HEK293 (cell line): Measurements from ENCODE around the gene SLC15A4.
A peak's percentile ranks its signal among the peaks of the same experiment; 100 is the strongest.

Experiments
- CTCF ChIA-PET: fragments of 350-600 bp; formaldehyde crosslinking; extraction: SDS; loops from one replicate; lab custom pipeline; 2021; ENCODE audit warnings: antibody characterized with exemption; lab: Yijun Ruan, JAX
- POLR2A ChIA-PET: fragments of 300-600 bp; formaldehyde crosslinking; extraction: SDS; loops from one replicate; lab custom pipeline; 2020; ENCODE audit warnings: antibody characterized with exemption, inconsistent platforms; lab: Yijun Ruan, JAX
- H3K27ac ChIP-seq: fragments of 200-500 bp; sonication (Bioruptor generic); 2 replicates; pipeline ENCODE4 v1.5.1; 2014; ENCODE audit warnings: low read depth, low read length, control low read depth, inconsistent platforms; ENCODE audit errors: extremely low read depth
- H3K36me3 ChIP-seq, 2 experiments: fragments of 200-500 bp in 1 of 2; sonication (Bioruptor generic) in 1 of 2; 1 replicate in 1 of 2; 2 replicates in 1 of 2; pipeline ENCODE4 v1.5.1; 2014 to 2017; ENCODE audit warnings: inconsistent platforms in 2 of 2, low read length in 2 of 2; ENCODE audit not compliant: control insufficient read depth in 2 of 2, insufficient read depth in 1 of 2
- H3K4me1 ChIP-seq: fragments of 200-500 bp; sonication (Bioruptor generic); 2 replicates; pipeline ENCODE4 v1.5.1; 2014; ENCODE audit warnings: mild to moderate bottlenecking, low read length, inconsistent platforms; ENCODE audit not compliant: control insufficient read depth, insufficient read depth
- H3K4me3 ChIP-seq: 2 replicates; pipeline ENCODE4 v1.5.1; 2011; ENCODE audit warnings: low read depth, mild to moderate bottlenecking, control low read depth, low read length, moderate library complexity
- H3K9me3 ChIP-seq: fragments of 200-500 bp; sonication (Bioruptor generic); 2 replicates; pipeline ENCODE4 v1.5.1; 2014; ENCODE audit warnings: low read depth, low read length, inconsistent platforms; ENCODE audit not compliant: control insufficient read depth, insufficient read depth
- EGR2 ChIP-seq: fragments of 450-650 bp; formaldehyde crosslinking; IDR thresholded peaks from 2 replicates; pipeline ENCODE4 v1.5.1; 2016; ENCODE audit warnings: low read depth, missing biosample characterization, missing genetic modification characterization
- KLF8 ChIP-seq: fragments of 450-650 bp; formaldehyde crosslinking; IDR thresholded peaks from 2 replicates; pipeline ENCODE4 v1.5.1; 2016; ENCODE audit warnings: missing biosample characterization, missing genetic modification characterization
- REPIN1 ChIP-seq: fragments of 450-650 bp; formaldehyde crosslinking; IDR thresholded peaks from 2 replicates; pipeline ENCODE4 v1.5.1; 2017; ENCODE audit warnings: missing biosample characterization, missing genetic modification characterization, low read depth
- SP2 ChIP-seq: fragments of 450-650 bp; formaldehyde crosslinking; IDR thresholded peaks from 2 replicates; pipeline ENCODE4 v1.5.1; 2016; ENCODE audit warnings: missing biosample characterization, missing genetic modification characterization
- TCF7L2 ChIP-seq: IDR thresholded peaks from 2 replicates; pipeline ENCODE4 v1.6.1; 2011; ENCODE audit warnings: low read depth, mild to moderate bottlenecking, inconsistent platforms, low read length, moderate library complexity, borderline replicate concordance
- TRIM28 ChIP-seq: IDR thresholded peaks from 2 replicates; pipeline ENCODE4 v1.6.1; 2011; ENCODE audit warnings: low read length, control low read depth, borderline replicate concordance
- ZFP3 ChIP-seq: fragments of 450-650 bp; formaldehyde crosslinking; IDR thresholded peaks from 2 replicates; pipeline ENCODE4 v1.5.1; 2016; ENCODE audit warnings: low read depth, missing biosample characterization, missing genetic modification characterization
- ZNF157 ChIP-seq: fragments of 450-650 bp; formaldehyde crosslinking; IDR thresholded peaks from 2 replicates; pipeline ENCODE4 v1.5.1; 2016; ENCODE audit warnings: missing biosample characterization, missing genetic modification characterization
- ZNF175 ChIP-seq: fragments of 450-650 bp; formaldehyde crosslinking; IDR thresholded peaks from 2 replicates; pipeline ENCODE4 v1.5.1; 2016; ENCODE audit warnings: missing biosample characterization, missing genetic modification characterization
- ZNF223 ChIP-seq: fragments of 450-650 bp; formaldehyde crosslinking; IDR thresholded peaks from 2 replicates; pipeline ENCODE4 v1.5.1; 2016; ENCODE audit warnings: missing biosample characterization, missing genetic modification characterization
- ZNF23 ChIP-seq: fragments of 450-650 bp; formaldehyde crosslinking; IDR thresholded peaks from 2 replicates; pipeline ENCODE4 v1.5.1; 2016; ENCODE audit warnings: missing biosample characterization, missing genetic modification characterization, borderline replicate concordance
- ZNF24 ChIP-seq: fragments of 450-650 bp; formaldehyde crosslinking; IDR thresholded peaks from 2 replicates; pipeline ENCODE4 v1.5.1; 2016; ENCODE audit warnings: missing biosample characterization, missing genetic modification characterization
- ZNF354C ChIP-seq: fragments of 450-650 bp; formaldehyde crosslinking; IDR thresholded peaks from 2 replicates; pipeline ENCODE4 v1.5.1; 2016; ENCODE audit warnings: missing biosample characterization, missing genetic modification characterization, low read depth, borderline replicate concordance
- ZNF391 ChIP-seq: fragments of 450-650 bp; formaldehyde crosslinking; IDR thresholded peaks from 2 replicates; pipeline ENCODE4 v1.5.1; 2016; ENCODE audit warnings: low read depth, missing biosample characterization, missing genetic modification characterization, borderline replicate concordance
- ZNF473 ChIP-seq: fragments of 450-650 bp; formaldehyde crosslinking; IDR thresholded peaks from 2 replicates; pipeline ENCODE4 v1.5.1; 2017; ENCODE audit warnings: missing biosample characterization, missing genetic modification characterization
- ZNF501 ChIP-seq: fragments of 450-650 bp; formaldehyde crosslinking; IDR thresholded peaks from 2 replicates; pipeline ENCODE4 v1.5.1; 2016; ENCODE audit warnings: missing biosample characterization, missing genetic modification characterization
- ZNF623 ChIP-seq: fragments of 450-650 bp; formaldehyde crosslinking; IDR thresholded peaks from 2 replicates; pipeline ENCODE4 v1.5.1; 2016; ENCODE audit warnings: missing biosample characterization, missing genetic modification characterization
- ZNF654 ChIP-seq: fragments of 450-650 bp; formaldehyde crosslinking; IDR thresholded peaks from 2 replicates; pipeline ENCODE4 v1.5.1; 2016; ENCODE audit warnings: low read depth, missing biosample characterization, missing genetic modification characterization
- ZNF660 ChIP-seq: fragments of 450-650 bp; IDR thresholded peaks from 2 replicates; pipeline ENCODE4 v1.5.1; 2018; ENCODE audit warnings: missing biosample characterization, mild to moderate bottlenecking, missing genetic modification characterization
- ZNF670 ChIP-seq: fragments of 450-650 bp; formaldehyde crosslinking; IDR thresholded peaks from 2 replicates; pipeline ENCODE4 v1.5.1; 2016; ENCODE audit warnings: missing biosample characterization, missing genetic modification characterization, low read depth
- ZNF776 ChIP-seq: fragments of 450-650 bp; formaldehyde crosslinking; IDR thresholded peaks from 2 replicates; pipeline ENCODE4 v1.5.0; 2017; ENCODE audit warnings: missing biosample characterization, missing genetic modification characterization, borderline replicate concordance
- ZNF792 ChIP-seq: fragments of 450-650 bp; formaldehyde crosslinking; IDR thresholded peaks from 2 replicates; pipeline ENCODE4 v1.5.1; 2016; ENCODE audit warnings: missing biosample characterization, missing genetic modification characterization
- TF ChIP-seq, protein P1 (sequence below): fragments of 450-650 bp; formaldehyde crosslinking; IDR thresholded peaks from 2 replicates; pipeline ENCODE4 v1.5.1; 2016; ENCODE audit warnings: missing biosample characterization, missing genetic modification characterization
- TF ChIP-seq, protein P2 (sequence below): fragments of 450-650 bp; formaldehyde crosslinking; IDR thresholded peaks from 2 replicates; pipeline ENCODE4 v1.5.1; 2016; ENCODE audit warnings: missing biosample characterization, missing genetic modification characterization, borderline replicate concordance
- TF ChIP-seq, protein P3 (sequence below): fragments of 450-650 bp; IDR thresholded peaks from 2 replicates; pipeline ENCODE4 v1.5.1; 2018; ENCODE audit warnings: missing biosample characterization, missing genetic modification characterization

Gene SLC15A4

GRCh38 chr12:128823916-128824839 lies at the start of gene SLC15A4 (continued):
- TF ChIP-seq, protein P1, sequence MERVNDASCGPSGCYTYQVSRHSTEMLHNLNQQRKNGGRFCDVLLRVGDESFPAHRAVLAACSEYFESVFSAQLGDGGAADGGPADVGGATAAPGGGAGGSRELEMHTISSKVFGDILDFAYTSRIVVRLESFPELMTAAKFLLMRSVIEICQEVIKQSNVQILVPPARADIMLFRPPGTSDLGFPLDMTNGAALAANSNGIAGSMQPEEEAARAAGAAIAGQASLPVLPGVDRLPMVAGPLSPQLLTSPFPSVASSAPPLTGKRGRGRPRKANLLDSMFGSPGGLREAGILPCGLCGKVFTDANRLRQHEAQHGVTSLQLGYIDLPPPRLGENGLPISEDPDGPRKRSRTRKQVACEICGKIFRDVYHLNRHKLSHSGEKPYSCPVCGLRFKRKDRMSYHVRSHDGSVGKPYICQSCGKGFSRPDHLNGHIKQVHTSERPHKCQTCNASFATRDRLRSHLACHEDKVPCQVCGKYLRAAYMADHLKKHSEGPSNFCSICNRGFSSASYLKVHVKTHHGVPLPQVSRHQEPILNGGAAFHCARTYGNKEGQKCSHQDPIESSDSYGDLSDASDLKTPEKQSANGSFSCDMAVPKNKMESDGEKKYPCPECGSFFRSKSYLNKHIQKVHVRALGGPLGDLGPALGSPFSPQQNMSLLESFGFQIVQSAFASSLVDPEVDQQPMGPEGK (tag by site-specific recombination): peak; percentile 52; the same call in 1 of the 2 replicates
- TF ChIP-seq REPIN1 (tag by site-specific recombination) (no peak), ZFP3 (tag by site-specific recombination) (no peak), ZNF473 (tag by site-specific recombination) (no peak), ZNF354C (no peak), ZNF391 (tag by site-specific recombination) (no peak; the same call in 1 of the 2 replicates), SP2 (peak; percentile 92), ZNF792 (tag by site-specific recombination) (no peak), ZNF501 (tag by site-specific recombination) (peak; percentile 88), KLF8 (peak; percentile 98)
- TF ChIP-seq, protein P2, sequence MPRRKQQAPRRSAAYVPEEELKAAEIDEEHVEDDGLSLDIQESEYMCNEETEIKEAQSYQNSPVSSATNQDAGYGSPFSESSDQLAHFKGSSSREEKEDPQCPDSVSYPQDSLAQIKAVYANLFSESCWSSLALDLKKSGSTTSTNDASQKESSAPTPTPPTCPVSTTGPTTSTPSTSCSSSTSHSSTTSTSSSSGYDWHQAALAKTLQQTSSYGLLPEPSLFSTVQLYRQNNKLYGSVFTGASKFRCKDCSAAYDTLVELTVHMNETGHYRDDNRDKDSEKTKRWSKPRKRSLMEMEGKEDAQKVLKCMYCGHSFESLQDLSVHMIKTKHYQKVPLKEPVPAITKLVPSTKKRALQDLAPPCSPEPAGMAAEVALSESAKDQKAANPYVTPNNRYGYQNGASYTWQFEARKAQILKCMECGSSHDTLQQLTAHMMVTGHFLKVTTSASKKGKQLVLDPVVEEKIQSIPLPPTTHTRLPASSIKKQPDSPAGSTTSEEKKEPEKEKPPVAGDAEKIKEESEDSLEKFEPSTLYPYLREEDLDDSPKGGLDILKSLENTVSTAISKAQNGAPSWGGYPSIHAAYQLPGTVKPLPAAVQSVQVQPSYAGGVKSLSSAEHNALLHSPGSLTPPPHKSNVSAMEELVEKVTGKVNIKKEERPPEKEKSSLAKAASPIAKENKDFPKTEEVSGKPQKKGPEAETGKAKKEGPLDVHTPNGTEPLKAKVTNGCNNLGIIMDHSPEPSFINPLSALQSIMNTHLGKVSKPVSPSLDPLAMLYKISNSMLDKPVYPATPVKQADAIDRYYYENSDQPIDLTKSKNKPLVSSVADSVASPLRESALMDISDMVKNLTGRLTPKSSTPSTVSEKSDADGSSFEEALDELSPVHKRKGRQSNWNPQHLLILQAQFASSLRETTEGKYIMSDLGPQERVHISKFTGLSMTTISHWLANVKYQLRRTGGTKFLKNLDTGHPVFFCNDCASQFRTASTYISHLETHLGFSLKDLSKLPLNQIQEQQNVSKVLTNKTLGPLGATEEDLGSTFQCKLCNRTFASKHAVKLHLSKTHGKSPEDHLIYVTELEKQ (tag by site-specific recombination): no peak
- TF ChIP-seq, protein P3, sequence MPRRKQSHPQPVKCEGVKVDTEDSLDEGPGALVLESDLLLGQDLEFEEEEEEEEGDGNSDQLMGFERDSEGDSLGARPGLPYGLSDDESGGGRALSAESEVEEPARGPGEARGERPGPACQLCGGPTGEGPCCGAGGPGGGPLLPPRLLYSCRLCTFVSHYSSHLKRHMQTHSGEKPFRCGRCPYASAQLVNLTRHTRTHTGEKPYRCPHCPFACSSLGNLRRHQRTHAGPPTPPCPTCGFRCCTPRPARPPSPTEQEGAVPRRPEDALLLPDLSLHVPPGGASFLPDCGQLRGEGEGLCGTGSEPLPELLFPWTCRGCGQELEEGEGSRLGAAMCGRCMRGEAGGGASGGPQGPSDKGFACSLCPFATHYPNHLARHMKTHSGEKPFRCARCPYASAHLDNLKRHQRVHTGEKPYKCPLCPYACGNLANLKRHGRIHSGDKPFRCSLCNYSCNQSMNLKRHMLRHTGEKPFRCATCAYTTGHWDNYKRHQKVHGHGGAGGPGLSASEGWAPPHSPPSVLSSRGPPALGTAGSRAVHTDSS (tag by site-specific recombination): no peak

- Histone ChIP-seq H3K27ac (no peak overlapping the region), H3K4me1 (no peaks in the 10 kb centered on the region), H3K4me3 (no peak overlapping the region), H3K36me3 (no peaks in the 10 kb centered on the region), H3K9me3 (no peaks in the 10 kb centered on the region)
- POLR2A ChIA-PET: no interaction called here
- CTCF ChIA-PET: interaction anchor here (0.6 kb wide), 1 partner anchor 15 kb away, joined by 3 read pairs; no protein-coding TSS in a partner anchor
- TF ChIP-seq ZNF223 (tag by site-specific recombination): no peak
- no peak for TF ChIP-seq EGR2 (tag by site-specific recombination)
- no peak for TF ChIP-seq ZNF623 (tag by site-specific recombination)
- TF ChIP-seq ZNF23 (tag by site-specific recombination): no peak
- TF ChIP-seq ZNF175: no peak
- no peak for TF ChIP-seq ZNF776 (tag by site-specific recombination)
- no peak for TF ChIP-seq TCF7L2
- no peak for TF ChIP-seq ZNF660 (tag by site-specific recombination)
- TF ChIP-seq ZNF24 (tag by site-specific recombination): no peak
- no peak for TF ChIP-seq ZNF654 (tag by site-specific recombination)
- no peak for TF ChIP-seq TRIM28
- no peak for TF ChIP-seq ZNF157 (tag by site-specific recombination)
- no peak for TF ChIP-seq ZNF670
Observed at GRCh38 chr12:128872303-128872702, 48.5 kb upstream of the SLC15A4 start.
